ENCODE measurements around the gene STXBP5L.
"Not testable (repeated sequence)": the region's sequence is repeated elsewhere in the genome, so short reads cannot be mapped to it uniquely, and the experiment has no call there.

DNA sequence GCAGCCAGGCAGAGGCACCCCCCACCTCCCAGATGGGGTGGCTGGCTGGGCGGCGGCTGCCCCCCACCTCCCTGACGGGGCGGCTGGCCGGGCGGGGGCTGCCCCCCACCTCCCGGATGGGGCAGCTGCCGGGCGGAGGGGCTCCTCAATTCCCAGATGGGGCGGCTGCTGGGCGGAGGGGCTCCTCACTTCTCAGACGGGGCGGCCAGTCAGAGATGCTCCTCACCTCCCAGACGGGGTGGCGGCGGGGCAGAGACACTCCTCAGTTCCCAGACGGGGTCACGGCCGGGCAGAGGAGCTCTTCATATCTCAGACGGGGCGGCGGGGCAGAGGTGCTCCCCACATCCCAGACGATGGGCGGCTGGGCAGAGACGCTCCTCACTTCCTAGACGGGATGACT is 282.6 kb downstream of the STXBP5L start:
- not testable (repeated sequence) for TF ChIP-seq L3MBTL2 (conservative IDR thresholded peaks at IDR 0.05); SUZ12 (IDR thresholded peaks at IDR 0.05); HDGF (IDR thresholded peaks at IDR 0.05; ENCODE audit: borderline replicate concordance)

Data from HEK293T (cell line).